ENCODE data around the gene GRM7. TPM values are rescaled to one million over a fixed set of nuclear protein-coding genes. Genes with fewer than 3 reads are reported as not detected.

The GRM7 gene
- total and polyA plus RNA-seq, 8 donors, result 0.05 to 2.2 TPM; not detected in 6

GRCh38 chr3:7710284-7710683, 849.4 kb downstream of the GRM7 start:
- TF ChIP-seq, protein P1, sequence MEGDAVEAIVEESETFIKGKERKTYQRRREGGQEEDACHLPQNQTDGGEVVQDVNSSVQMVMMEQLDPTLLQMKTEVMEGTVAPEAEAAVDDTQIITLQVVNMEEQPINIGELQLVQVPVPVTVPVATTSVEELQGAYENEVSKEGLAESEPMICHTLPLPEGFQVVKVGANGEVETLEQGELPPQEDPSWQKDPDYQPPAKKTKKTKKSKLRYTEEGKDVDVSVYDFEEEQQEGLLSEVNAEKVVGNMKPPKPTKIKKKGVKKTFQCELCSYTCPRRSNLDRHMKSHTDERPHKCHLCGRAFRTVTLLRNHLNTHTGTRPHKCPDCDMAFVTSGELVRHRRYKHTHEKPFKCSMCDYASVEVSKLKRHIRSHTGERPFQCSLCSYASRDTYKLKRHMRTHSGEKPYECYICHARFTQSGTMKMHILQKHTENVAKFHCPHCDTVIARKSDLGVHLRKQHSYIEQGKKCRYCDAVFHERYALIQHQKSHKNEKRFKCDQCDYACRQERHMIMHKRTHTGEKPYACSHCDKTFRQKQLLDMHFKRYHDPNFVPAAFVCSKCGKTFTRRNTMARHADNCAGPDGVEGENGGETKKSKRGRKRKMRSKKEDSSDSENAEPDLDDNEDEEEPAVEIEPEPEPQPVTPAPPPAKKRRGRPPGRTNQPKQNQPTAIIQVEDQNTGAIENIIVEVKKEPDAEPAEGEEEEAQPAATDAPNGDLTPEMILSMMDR (IDR thresholded peaks at IDR 0.05), result no peak
- no peak for TF ChIP-seq POLR2A (IDR thresholded peaks at IDR 0.05)
- no peak for TF ChIP-seq EP300 (IDR thresholded peaks at IDR 0.05)
- TF ChIP-seq POLR2AphosphoS5 (IDR thresholded peaks at IDR 0.05), result no peak
- Histone ChIP-seq H3K4me1 (no peaks in the 10 kb centered on the region), H3K4me3 (no peak overlapping the region), H3K36me3 (no peaks in the 10 kb centered on the region), H3K27me3 (no peaks in the 10 kb centered on the region), H3K9me3 (no peaks in the 10 kb centered on the region), H3K27ac (no peak overlapping the region)
- peak in 1 of 2 donors; percentile 10 for DNase-seq
- 49 to 63% (median 56%) methylated on average over 3 of the region's 3 CpGs for WGBS, 5 donors
- intact Hi-C loops (cut with DNase I; ENCODE audit: low total_unique reads), result no loop called here

- no peak overlapping the region for H3K27ac ChIP-seq
- no peaks in the 10 kb centered on the region for H3K27me3 ChIP-seq
- WGBS, 5 donors, result 87 to 96% (median 89%) methylated on average over 2 of the region's 2 CpGs
- no peak overlapping the region for H3K4me3 ChIP-seq
- no peak for DNase-seq
- H3K36me3 ChIP-seq, result no peaks in the 10 kb centered on the region
- intact Hi-C loops (cut with DNase I; ENCODE audit: low total_unique reads), result no loop called here
- H3K9me3 ChIP-seq, result no peaks in the 10 kb centered on the region
- TF ChIP-seq POLR2A (IDR thresholded peaks at IDR 0.05) (no peak), EP300 (IDR thresholded peaks at IDR 0.05) (no peak), POLR2AphosphoS5 (IDR thresholded peaks at IDR 0.05) (no peak)
- TF ChIP-seq, protein P1 (IDR thresholded peaks at IDR 0.05), result no peak
- H3K4me1 ChIP-seq, result no peaks in the 10 kb centered on the region
These were observed 852.8 kb downstream of the GRM7 start for GRCh38 chr3:7713724-7714123.

DNA sequence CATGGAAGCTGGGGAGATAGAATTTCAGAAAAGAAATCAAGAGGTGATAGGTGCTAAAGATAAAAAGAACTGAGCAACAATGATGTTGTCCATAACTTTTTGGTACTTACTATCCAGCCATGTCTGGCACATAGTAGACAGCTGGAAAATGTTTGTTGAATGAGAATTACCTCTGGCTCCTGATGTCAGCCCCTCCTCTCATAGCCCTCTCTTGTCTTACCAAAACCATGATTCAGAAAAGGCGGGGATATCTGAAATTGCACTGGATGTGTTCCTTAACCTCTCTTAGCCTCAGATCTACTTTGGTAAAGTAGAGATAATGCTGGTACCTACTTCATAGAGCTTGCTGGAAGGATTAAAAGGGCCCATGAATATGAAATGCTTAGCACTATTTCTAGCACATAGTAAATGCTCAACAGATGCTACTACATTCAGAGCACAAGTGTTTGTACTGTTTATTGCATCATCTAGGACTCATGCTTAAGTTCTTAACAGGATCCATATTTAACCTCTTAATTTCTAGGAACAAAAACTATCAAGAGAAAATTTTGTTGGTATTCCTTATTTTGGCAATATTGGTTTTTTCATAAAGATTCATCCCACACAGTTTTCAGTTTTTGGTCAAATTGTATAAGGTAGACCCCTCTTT, 859.9 kb downstream of the GRM7 start:
- no peaks in the 10 kb centered on the region for H3K27me3 ChIP-seq
- H3K4me3 ChIP-seq, result no peak overlapping the region
- TF ChIP-seq POLR2AphosphoS5 (IDR thresholded peaks at IDR 0.05), result no peak
- TF ChIP-seq EP300 (IDR thresholded peaks at IDR 0.05), result no peak
- no peak for TF ChIP-seq POLR2A (IDR thresholded peaks at IDR 0.05)
- TF ChIP-seq, protein P1 (IDR thresholded peaks at IDR 0.05), result no peak
- no peaks in the 10 kb centered on the region for H3K36me3 ChIP-seq
- no peak for DNase-seq
- no peak overlapping the region for H3K27ac ChIP-seq
- no peaks in the 10 kb centered on the region for H3K9me3 ChIP-seq
- intact Hi-C loops (cut with DNase I; ENCODE audit: low total_unique reads), result no loop called here
- H3K4me1 ChIP-seq, result no peaks in the 10 kb centered on the region
- 73 to 85% (median 81%) methylated on average over 1 of the region's 1 CpG for WGBS, 5 donors

GRCh38 chr3:7721869-7722268, 861.0 kb downstream of the GRM7 start:
- H3K36me3 ChIP-seq, result no peaks in the 10 kb centered on the region
- no peak overlapping the region for H3K27ac ChIP-seq
- 83 to 93% (median 88%) methylated on average over 5 of the region's 5 CpGs for WGBS, 5 donors
- no peaks in the 10 kb centered on the region for H3K4me1 ChIP-seq
- H3K27me3 ChIP-seq, result no peaks in the 10 kb centered on the region
- intact Hi-C loops (cut with DNase I; ENCODE audit: low total_unique reads), result no loop called here
- H3K9me3 ChIP-seq, result no peaks in the 10 kb centered on the region
- TF ChIP-seq, protein P1 (IDR thresholded peaks at IDR 0.05), result no peak
- no peak for TF ChIP-seq POLR2AphosphoS5 (IDR thresholded peaks at IDR 0.05)
- TF ChIP-seq POLR2A (IDR thresholded peaks at IDR 0.05), result no peak
- no peak for TF ChIP-seq EP300 (IDR thresholded peaks at IDR 0.05)
- DNase-seq, result no peak
- no peak overlapping the region for H3K4me3 ChIP-seq
